ENCODE results near the gene ADSL.

DNA sequence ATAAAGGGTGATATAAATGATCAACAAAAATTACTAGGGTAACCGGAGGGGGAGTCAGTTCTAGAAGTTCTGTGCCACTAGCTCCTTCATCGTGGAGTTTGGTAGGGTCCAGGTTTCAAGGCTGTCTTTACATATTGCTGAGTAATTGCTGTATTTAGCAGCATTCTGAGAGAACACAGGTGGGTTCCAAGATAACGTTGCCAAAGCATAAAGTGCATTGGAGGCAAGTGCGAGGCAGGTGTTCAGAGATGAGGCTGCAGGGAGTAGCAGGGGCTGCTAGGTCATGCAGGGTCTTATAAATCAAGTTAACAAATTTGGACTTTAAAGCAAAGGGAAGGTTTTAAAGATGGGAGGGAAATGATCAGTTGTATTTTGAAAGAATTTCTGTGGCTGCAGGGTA, 41.9 kb downstream of the ADSL start:
- TF ChIP-seq, protein P1, sequence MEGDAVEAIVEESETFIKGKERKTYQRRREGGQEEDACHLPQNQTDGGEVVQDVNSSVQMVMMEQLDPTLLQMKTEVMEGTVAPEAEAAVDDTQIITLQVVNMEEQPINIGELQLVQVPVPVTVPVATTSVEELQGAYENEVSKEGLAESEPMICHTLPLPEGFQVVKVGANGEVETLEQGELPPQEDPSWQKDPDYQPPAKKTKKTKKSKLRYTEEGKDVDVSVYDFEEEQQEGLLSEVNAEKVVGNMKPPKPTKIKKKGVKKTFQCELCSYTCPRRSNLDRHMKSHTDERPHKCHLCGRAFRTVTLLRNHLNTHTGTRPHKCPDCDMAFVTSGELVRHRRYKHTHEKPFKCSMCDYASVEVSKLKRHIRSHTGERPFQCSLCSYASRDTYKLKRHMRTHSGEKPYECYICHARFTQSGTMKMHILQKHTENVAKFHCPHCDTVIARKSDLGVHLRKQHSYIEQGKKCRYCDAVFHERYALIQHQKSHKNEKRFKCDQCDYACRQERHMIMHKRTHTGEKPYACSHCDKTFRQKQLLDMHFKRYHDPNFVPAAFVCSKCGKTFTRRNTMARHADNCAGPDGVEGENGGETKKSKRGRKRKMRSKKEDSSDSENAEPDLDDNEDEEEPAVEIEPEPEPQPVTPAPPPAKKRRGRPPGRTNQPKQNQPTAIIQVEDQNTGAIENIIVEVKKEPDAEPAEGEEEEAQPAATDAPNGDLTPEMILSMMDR (IDR thresholded peaks at IDR 0.05), result no peak
- TF ChIP-seq POLR2A (IDR thresholded peaks at IDR 0.05) (no peak), POLR2AphosphoS5 (IDR thresholded peaks at IDR 0.05) (no peak), EP300 (IDR thresholded peaks at IDR 0.05) (no peak)

All from stomach (tissue), 4 donors.